H1 (cell line): ENCODE measurements around the gene KIF22. TPM values are rescaled to one million over a fixed set of nuclear protein-coding genes. Genes with fewer than 3 reads are reported as not detected.

ENCODE experiments used
- CTCF ChIA-PET: fragments of 300-600 bp; sonication (Branson Sonifier 250); formaldehyde crosslinking; loops from one replicate; lab custom pipeline; 2021; ENCODE audit not compliant: partially characterized antibody; lab: Charles Lee
- POLR2A ChIA-PET: fragments of 300-600 bp; sonication (Branson Sonifier 250); formaldehyde crosslinking; loops from one replicate; lab custom pipeline; 2021; ENCODE audit warnings: inconsistent platforms; ENCODE audit not compliant: partially characterized antibody; lab: Charles Lee
- DNase-seq, 2 experiments: peaks; one replicate each; pipeline versions ENCODE4 v3.0.0 to v3.0.0-alpha.2; 2010 to 2022; ENCODE audit warnings: low spot score in 2 of 2, low read depth in 1 of 2, mixed read lengths in 1 of 2
- FAIRE-seq: peaks from 2 replicates; lab custom pipeline; 2011; peaks lifted over from hg19 to GRCh38; lab: Jason Lieb, UNC
- H2AFZ ChIP-seq: 2 replicates; pipeline ENCODE4 v1.8.1; 2012; ENCODE audit warnings: low read length, inconsistent platforms
- H2AK5ac ChIP-seq: 2 replicates; pipeline ENCODE4 v1.6.1; 2013; ENCODE audit warnings: low read depth, low read length
- H2BK120ac ChIP-seq: replicated peaks from 2 replicates; pipeline ENCODE3; 2013; ENCODE audit warnings: low read depth, low read length, inconsistent platforms
- H2BK12ac ChIP-seq: 2 replicates; pipeline ENCODE4 v1.6.1; 2013; ENCODE audit warnings: low read depth, low read length
- H2BK15ac ChIP-seq: 2 replicates; pipeline ENCODE4 v1.6.1; 2013; ENCODE audit warnings: low read length
- H2BK20ac ChIP-seq: 2 replicates; pipeline ENCODE4 v1.6.1; 2013; ENCODE audit warnings: low read length
- H2BK5ac ChIP-seq: 2 replicates; pipeline ENCODE4 v1.6.1; 2013; ENCODE audit warnings: low read depth, low read length
- H3K14ac ChIP-seq: 2 replicates; pipeline ENCODE4 v1.6.1; 2013; ENCODE audit warnings: inconsistent platforms; ENCODE audit not compliant: insufficient read length
- H3K18ac ChIP-seq: 2 replicates; pipeline ENCODE4 v1.6.1; 2013; ENCODE audit warnings: low read length; ENCODE audit errors: extremely low read depth
- H3K23ac ChIP-seq: 2 replicates; pipeline ENCODE4 v1.6.1; 2013; ENCODE audit warnings: inconsistent platforms; ENCODE audit not compliant: insufficient read length
- H3K23me2 ChIP-seq: 2 replicates; pipeline ENCODE4 v1.6.1; 2013; ENCODE audit warnings: low read depth, low read length
- H3K27ac ChIP-seq: 2 replicates; pipeline ENCODE4 v1.6.1; 2011; ENCODE audit warnings: low read depth, low read length, inconsistent platforms
- H3K27me3 ChIP-seq, 4 experiments: replicated peaks in 1 of 4; 1 replicate in 1 of 4; 2 replicates in 3 of 4; pipeline versions ENCODE4 v1.6.1 to v1.8.1; 2011 to 2013; ENCODE audit warnings: low read length in 3 of 4, mild to moderate bottlenecking in 3 of 4, inconsistent platforms in 2 of 4, mixed read lengths in 2 of 4, moderate library complexity in 1 of 4; ENCODE audit not compliant: control insufficient read depth in 3 of 4, insufficient read depth in 3 of 4; ENCODE audit errors: extremely low read depth in 1 of 4
- H3K36me3 ChIP-seq, 4 experiments: 2 replicates each; pipeline versions ENCODE4 v1.6.1 to v1.8.1; 2011 to 2013; ENCODE audit warnings: mild to moderate bottlenecking in 4 of 4, low read length in 3 of 4, moderate library complexity in 2 of 4, control low read depth in 1 of 4, inconsistent platforms in 1 of 4; ENCODE audit not compliant: insufficient read depth in 4 of 4, control insufficient read depth in 2 of 4
- H3K4ac ChIP-seq: replicated peaks from 2 replicates; pipeline ENCODE3; 2013; ENCODE audit warnings: low read length, low read depth, mixed read lengths, inconsistent platforms; ENCODE audit not compliant: insufficient read length
- H3K4me1 ChIP-seq, 4 experiments: replicated peaks in 1 of 4; 1 replicate in 1 of 4; 2 replicates in 3 of 4; pipeline versions ENCODE4 v1.6.1 to v1.8.1; 2011 to 2013; ENCODE audit warnings: low read length in 3 of 4, inconsistent platforms in 2 of 4, mixed read lengths in 1 of 4; ENCODE audit not compliant: insufficient read depth in 4 of 4, control insufficient read depth in 3 of 4
- H3K4me2 ChIP-seq, 2 experiments: 2 replicates each; pipeline versions ENCODE4 v1.6.1 to v1.8.1; 2011 to 2013; ENCODE audit warnings: low read depth in 2 of 2, low read length in 2 of 2, control low read depth in 1 of 2, inconsistent platforms in 1 of 2, mild to moderate bottlenecking in 1 of 2; ENCODE audit not compliant: insufficient read depth in 1 of 2
- H3K4me3 ChIP-seq, 4 experiments: fragments of 200-600, 300-600 bp in 1 of 4; sonication (generic), shearing (Covaris generic), sonication (Bioruptor Twin) in 1 of 4; 2 replicates each; pipeline versions ENCODE4 v1.5.1 to v1.8.1; 2011 to 2016; ENCODE audit warnings: low read length in 4 of 4, low read depth in 3 of 4, control low read depth in 2 of 4, inconsistent platforms in 2 of 4, mild to moderate bottlenecking in 2 of 4, mixed read lengths in 1 of 4, moderate library complexity in 1 of 4; ENCODE audit not compliant: insufficient read depth in 2 of 4; ENCODE audit errors: extremely low read depth in 1 of 4
- H3K56ac ChIP-seq: replicated peaks from 2 replicates; pipeline ENCODE3; 2013; ENCODE audit warnings: low read depth, mild to moderate bottlenecking, mixed read lengths, low read length, inconsistent platforms; ENCODE audit not compliant: insufficient read length
- H3K79me1 ChIP-seq: 2 replicates; pipeline ENCODE4 v1.6.1; 2013; ENCODE audit warnings: low read depth, low read length, control low read depth
- H3K79me2 ChIP-seq, 2 experiments: 2 replicates each; pipeline versions ENCODE4 v1.6.1 to v1.8.1; 2012 to 2013; ENCODE audit warnings: low read length in 2 of 2, mild to moderate bottlenecking in 2 of 2, inconsistent platforms in 1 of 2; ENCODE audit not compliant: insufficient read depth in 2 of 2, control insufficient read depth in 1 of 2
- H3K9ac ChIP-seq, 4 experiments: replicated peaks in 1 of 4; 1 replicate in 1 of 4; 2 replicates in 3 of 4; pipeline versions ENCODE4 v1.6.1 to v1.8.1; 2011 to 2013; ENCODE audit warnings: low read depth in 3 of 4, low read length in 3 of 4, control low read depth in 2 of 4, mild to moderate bottlenecking in 2 of 4, moderate library complexity in 2 of 4, inconsistent platforms in 1 of 4; ENCODE audit errors: extremely low read depth in 1 of 4
- H3K9me3 ChIP-seq, 2 experiments: 2 replicates each; pipeline versions ENCODE4 v1.6.1 to v1.8.1; 2012 to 2013; ENCODE audit warnings: mild to moderate bottlenecking in 2 of 2, moderate library complexity in 2 of 2, control low read depth in 1 of 2, inconsistent platforms in 1 of 2, low read depth in 1 of 2, low read length in 1 of 2, mixed read lengths in 1 of 2; ENCODE audit not compliant: insufficient read depth in 2 of 2
- H4K20me1 ChIP-seq, 2 experiments: replicated peaks in 1 of 2; 2 replicates each; pipeline versions ENCODE3 to v1.8.1; 2011 to 2013; ENCODE audit warnings: inconsistent platforms in 2 of 2, low read length in 2 of 2, mild to moderate bottlenecking in 1 of 2; ENCODE audit not compliant: insufficient read depth in 2 of 2, control insufficient read depth in 1 of 2
- H4K5ac ChIP-seq: 2 replicates; pipeline ENCODE4 v1.6.1; 2013; ENCODE audit warnings: low read length, low read depth, mixed read lengths, inconsistent platforms; ENCODE audit not compliant: insufficient read length
- H4K8ac ChIP-seq: 2 replicates; pipeline ENCODE4 v1.8.0; 2013; ENCODE audit warnings: mild to moderate bottlenecking, moderate library complexity, low read length, inconsistent platforms; ENCODE audit not compliant: insufficient read depth; ENCODE audit errors: extremely low read depth
- H4K91ac ChIP-seq: replicated peaks from 2 replicates; pipeline ENCODE3; 2013; ENCODE audit warnings: low read length, mixed read lengths, inconsistent platforms; ENCODE audit not compliant: insufficient read length
- ASH2L ChIP-seq: fragments of 200-600, 300-600 bp; sonication (generic); IDR thresholded peaks from one replicate; pipeline ENCODE4 v1.7.1; 2017; ENCODE audit warnings: low read length
- BACH1 ChIP-seq: IDR thresholded peaks from 2 replicates; pipeline ENCODE4 v1.6.1; 2012; ENCODE audit warnings: low read length, improper control_type of control experiment
- BCL11A ChIP-seq, 2 experiments: IDR thresholded peaks; one replicate each; pipeline ENCODE4 v1.6.1; 2011; ENCODE audit warnings: low read depth in 2 of 2, low read length in 2 of 2, mild to moderate bottlenecking in 2 of 2
- FOSL1 ChIP-seq: IDR thresholded peaks from 2 replicates; pipeline ENCODE4 v1.6.1; 2011; ENCODE audit warnings: mild to moderate bottlenecking, low read depth, low read length, moderate library complexity; ENCODE audit not compliant: insufficient read depth
- GTF2F1 ChIP-seq: IDR thresholded peaks from 2 replicates; pipeline ENCODE4 v1.6.1; 2012; ENCODE audit warnings: low read depth, low read length, improper control_type of control experiment, borderline replicate concordance
- HDAC6 ChIP-seq: IDR thresholded peaks from one replicate; pipeline ENCODE4 v1.7.1; 2012; ENCODE audit warnings: low read depth, mild to moderate bottlenecking, inconsistent platforms, low read length, moderate library complexity
- JUND ChIP-seq: IDR thresholded peaks from 2 replicates; pipeline ENCODE4 v1.6.1; 2011; ENCODE audit warnings: mild to moderate bottlenecking, improper control_type of control experiment, low read length
- RFX5 ChIP-seq: IDR thresholded peaks from 2 replicates; pipeline ENCODE4 v1.6.1; 2011; ENCODE audit warnings: low read depth, low read length, improper control_type of control experiment, borderline replicate concordance
- SIX5 ChIP-seq: IDR thresholded peaks from 2 replicates; pipeline ENCODE4 v1.6.1; 2011; ENCODE audit warnings: mild to moderate bottlenecking, low read depth, low read length
- SRF ChIP-seq: IDR thresholded peaks from 2 replicates; pipeline ENCODE4 v1.6.1; 2011; ENCODE audit warnings: mild to moderate bottlenecking, low read depth, low read length, moderate library complexity
- TAF1 ChIP-seq: IDR thresholded peaks from 2 replicates; pipeline ENCODE4 v1.6.1; 2011; ENCODE audit warnings: mild to moderate bottlenecking, low read depth, low read length
- WGBS, 2 experiments: shearing (Covaris generic) in 1 of 2; methylation state at CpG; one replicate each; pipeline versions ENCODE4 v1.1.6 to v1.1.7; 2013 to 2015; ENCODE audit warnings: low lambda C conversion rate in 2 of 2, mixed read lengths in 2 of 2, inconsistent platforms in 1 of 2, low coverage in 1 of 2, missing lambda C conversion rate in 1 of 2; ENCODE audit not compliant: insufficient replicate concordance in 2 of 2, insufficient coverage in 1 of 2, insufficient read length in 1 of 2; ENCODE audit errors: extremely low coverage in 1 of 2, missing lambda C conversion rate in 1 of 2; 5-methylcytosine and 5-hydroxymethylcytosine counted together
- polyA plus RNA-seq, 7 experiments: library from polyadenylated mRNA; depleted of rRNA in 3 of 7; stranded (reverse) in 5 of 7; unstranded in 2 of 7; fragments of >200 nt in 5 of 7; fragments of 200-250 nt in 2 of 7; gene quantifications; 1 replicate in 5 of 7; 2 replicates in 1 of 7; 4 replicates in 1 of 7; pipeline versions ENCODE4 v1.2.1 to v1.2.3, GENCODE V29; 2011 to 2013; ENCODE audit warnings: missing spikeins in 2 of 7, mixed read lengths in 2 of 7
- total RNA-seq: library from RNA; stranded (reverse); fragmentation: NEBNext Ultra II Directional; extraction: Animal tissue kit (Norgen Biotek cat#: 25700); gene quantifications from 2 replicates; pipeline ENCODE4 v1.2.1, GENCODE V29; 2021

The KIF22 gene
- total and polyA plus RNA-seq, 2 of the 8 experiments (the other 6 are each of a cell fraction or from before 2014, with no cell fraction given), result 139 to 142 TPM

DNA sequence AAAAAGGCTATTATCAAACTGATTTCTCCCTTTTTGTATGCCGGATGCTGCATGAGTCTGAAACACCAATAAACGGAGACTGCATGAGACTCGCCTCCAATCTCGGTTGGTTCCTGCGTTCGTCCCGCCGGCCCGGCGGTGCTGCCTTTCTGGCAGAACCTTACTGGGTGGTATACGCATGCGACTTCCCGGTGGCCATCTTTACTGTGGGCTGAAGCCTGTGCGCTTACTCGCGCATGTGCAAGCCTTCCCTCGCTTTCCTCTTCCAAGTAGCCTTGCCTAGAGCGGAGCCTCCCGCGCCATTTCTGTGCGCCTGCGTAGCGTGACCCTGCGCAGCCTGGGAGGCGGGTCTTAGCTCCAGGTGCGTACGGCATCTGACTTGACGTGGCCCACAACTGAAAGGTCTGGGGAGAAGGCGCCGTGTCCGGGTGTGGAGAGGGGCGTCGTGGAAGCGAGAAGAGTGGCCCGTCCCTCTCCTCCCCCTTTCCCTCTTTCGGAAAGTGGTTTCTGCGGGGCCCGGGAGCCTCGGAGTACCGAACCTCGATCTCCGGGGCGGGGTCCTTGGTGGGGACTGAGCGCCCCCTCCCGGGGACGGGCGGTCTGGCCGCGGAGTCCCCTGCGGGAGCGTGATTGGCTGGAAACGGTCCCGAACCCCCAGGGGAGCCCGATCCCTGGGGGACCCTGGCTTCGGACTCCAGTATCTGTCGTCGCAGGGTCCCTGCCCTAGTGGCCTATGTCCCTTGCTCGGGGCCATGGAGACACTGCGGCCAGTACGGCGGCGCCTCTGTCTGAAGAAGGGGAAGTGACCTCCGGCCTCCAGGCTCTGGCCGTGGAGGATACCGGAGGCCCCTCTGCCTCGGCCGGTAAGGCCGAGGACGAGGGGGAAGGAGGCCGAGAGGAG is 25.5 kb downstream of the KIF22 start, which contains the start of gene PAGR1:
TSS of gene PAGR1 (plus strand) at position 360 of the 901 bp plus-strand sequence. CDS start at position 734, 374 bp downstream.
- 0 out of 2 replicates have a peak within 1 kb of the TSS, but pooled peaks have one; percentile 84 for H2AFZ ChIP-seq
- H3K36me3 ChIP-seq, result peaks cover 12 to 23% (median 18%) of the 10 kb centered on the region in 4 experiments
- no peaks in the 10 kb centered on the region for H3K9me3 ChIP-seq
- peak within 1 kb of the TSS; percentile 59 to 91 (median 83) for H3K4me3 ChIP-seq
- no peak within 1 kb of the TSS; the same call in 1 of the 2 replicates for H2BK12ac ChIP-seq
- H3K27ac ChIP-seq, result peak within 1 kb of the TSS; percentile 94; the same call in 1 of the 2 replicates
- FAIRE-seq, result peak; percentile 68
- peak; percentile 98 for DNase-seq
- peak within 1 kb of the TSS; percentile 16; the same call in 1 of the 2 replicates for H2BK15ac ChIP-seq
- peak within 1 kb of the TSS; percentile 95 for H4K8ac ChIP-seq
- H3K56ac ChIP-seq, result peak within 1 kb of the TSS; percentile 91
- H2BK5ac ChIP-seq, result peak within 1 kb of the TSS; percentile 89
- peak within 1 kb of the TSS; percentile 78 for H4K91ac ChIP-seq
- H4K5ac ChIP-seq, result peak within 1 kb of the TSS; percentile 74
- H3K27me3 ChIP-seq, result no peaks in the 10 kb centered on the region
- H3K23ac ChIP-seq, result no peak within 1 kb of the TSS
- ChIA-PET POLR2A (interaction anchor here (0.5 to 16.6 kb wide), 30 partner anchors 9 to 212 kb away, joined by 3 to 167 read pairs (median 4); partner anchors contain the start of genes CDIPT, KCTD13, KIF22 and MAZ), CTCF (interaction anchor here (0.6 to 17.5 kb wide), 19 partner anchors 8 to 274 kb away, joined by 3 to 212 read pairs (median 4); partner anchors contain the start of genes KIF22, MAZ and TLCD3B)
- 1% methylated on average over 66 of the region's 70 CpGs; no CpG with 5 or more reads in 1 of the 2 experiments for WGBS, 2 experiments
- H3K79me1 ChIP-seq, result peaks cover 3% of the 10 kb centered on the region
- peaks cover 0 to 26% of the 10 kb centered on the region in 2 experiments; a peak in 1 of 4 replicates for H3K79me2 ChIP-seq
- peak within 1 kb of the TSS; percentile 91 to 92 for H3K4me2 ChIP-seq
- no peak within 1 kb of the TSS for H3K14ac ChIP-seq
- peak within 1 kb of the TSS; percentile 13; the same call in 1 of the 2 replicates for H2BK20ac ChIP-seq
- no peak within 1 kb of the TSS for H3K4ac ChIP-seq
- no peak within 1 kb of the TSS; the same call in 1 of the 2 replicates for H2AK5ac ChIP-seq
- H3K4me1 ChIP-seq, result peaks cover 0 to 36% (median 23%) of the 10 kb centered on the region in 4 experiments; a peak in 6 of 7 replicates
- peaks cover 27% of the 10 kb centered on the region for H3K23me2 ChIP-seq
- H4K20me1 ChIP-seq, result peaks cover 2 to 4% of the 10 kb centered on the region in 2 experiments
- H2BK120ac ChIP-seq, result no peak within 1 kb of the TSS
- peak within 1 kb of the TSS; percentile 95 for H3K18ac ChIP-seq
- peak within 1 kb of the TSS; percentile 64 to 88 (median 84) for H3K9ac ChIP-seq
- TF ChIP-seq BCL11A (IDR thresholded peaks at IDR 0.05; ENCODE audit: low read depth in 2 of 2, low read length in 2 of 2) (no peak), FOSL1 (no peak), GTF2F1 (no peak; the same call in 1 of the 2 replicates), BACH1 (peak; percentile 33; the same call in 1 of the 2 replicates), HDAC6 (no peak), RFX5 (no peak), SRF (no peak), TAF1 (peak; percentile 87), JUND (no peak), ASH2L (no peak), SIX5 (peak; percentile 47)
